ENCODE measurements around the gene COMMD7.

The COMMD7 gene

DNA sequence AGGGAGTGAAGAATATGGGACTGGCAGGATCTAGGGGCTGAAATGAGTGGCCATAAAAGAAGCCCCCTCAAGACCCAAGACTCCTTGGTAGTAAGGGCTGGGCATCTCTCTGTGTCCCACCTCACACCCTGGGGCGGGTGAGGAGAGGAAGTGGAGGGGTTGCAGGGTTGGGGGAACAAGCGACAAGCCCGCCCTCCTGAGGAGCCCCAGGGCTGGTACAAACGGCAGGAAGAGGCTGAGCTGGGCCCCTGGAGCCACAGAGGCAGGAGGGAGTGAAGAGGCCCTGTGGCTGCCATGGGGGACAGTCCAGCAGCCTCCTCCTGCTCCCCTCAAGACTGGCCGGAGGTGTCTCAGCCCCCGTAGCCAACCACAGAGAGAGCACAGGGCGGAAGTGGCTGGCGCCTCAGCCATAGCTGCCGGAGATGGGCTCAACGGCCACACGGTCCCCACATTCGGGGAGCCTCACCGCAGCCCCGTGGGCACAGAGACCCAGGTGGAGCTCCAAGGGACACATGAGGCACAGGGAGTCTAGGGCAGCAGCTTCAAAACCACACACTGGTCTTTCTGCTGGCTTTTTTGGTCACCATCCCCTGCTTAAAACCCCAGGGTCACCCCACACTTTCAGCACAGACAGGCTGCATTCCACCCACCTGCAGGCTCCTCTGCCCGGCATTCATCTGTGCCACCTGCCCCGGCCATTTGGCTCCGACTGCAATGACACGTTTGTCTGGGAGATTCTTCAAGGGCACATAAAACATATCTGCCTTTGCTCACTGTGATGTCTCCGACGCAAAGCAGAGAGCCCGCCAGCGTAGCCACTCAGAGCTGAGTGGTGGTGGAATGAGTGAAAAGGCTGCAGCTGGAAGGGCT is 70.0 kb downstream of the COMMD7 start:
- peak; percentile 46 for DNase-seq

DNA sequence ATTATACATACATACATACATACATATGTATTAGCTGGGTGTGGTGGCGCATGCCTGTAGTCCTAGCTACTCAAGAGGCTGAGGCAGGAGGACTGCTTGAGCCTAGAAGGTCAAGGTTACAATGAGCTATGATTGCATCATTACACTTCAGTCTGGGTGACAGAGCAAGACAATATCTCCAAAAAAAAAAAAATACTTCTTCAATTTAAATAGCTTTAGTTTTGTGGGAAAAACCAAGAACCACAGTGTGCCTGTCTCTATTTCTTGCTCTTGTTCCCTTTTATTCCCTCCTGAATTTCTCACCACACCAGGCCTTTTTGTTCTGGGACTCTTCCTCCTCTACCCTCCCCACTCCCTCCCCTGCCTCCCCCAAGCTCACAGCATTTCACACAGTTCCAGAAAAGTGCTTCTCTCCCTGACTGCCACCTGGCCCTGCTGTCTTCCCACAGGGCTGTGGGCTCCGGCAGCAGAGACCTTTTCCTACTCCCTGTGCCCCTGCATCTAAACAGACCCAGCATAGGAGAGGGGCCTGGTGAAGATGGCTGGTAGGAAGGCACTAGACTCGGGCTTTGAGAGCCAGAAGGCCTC is 70.8 kb downstream of the COMMD7 start:
- DNase-seq, result peak; percentile 50

DNA sequence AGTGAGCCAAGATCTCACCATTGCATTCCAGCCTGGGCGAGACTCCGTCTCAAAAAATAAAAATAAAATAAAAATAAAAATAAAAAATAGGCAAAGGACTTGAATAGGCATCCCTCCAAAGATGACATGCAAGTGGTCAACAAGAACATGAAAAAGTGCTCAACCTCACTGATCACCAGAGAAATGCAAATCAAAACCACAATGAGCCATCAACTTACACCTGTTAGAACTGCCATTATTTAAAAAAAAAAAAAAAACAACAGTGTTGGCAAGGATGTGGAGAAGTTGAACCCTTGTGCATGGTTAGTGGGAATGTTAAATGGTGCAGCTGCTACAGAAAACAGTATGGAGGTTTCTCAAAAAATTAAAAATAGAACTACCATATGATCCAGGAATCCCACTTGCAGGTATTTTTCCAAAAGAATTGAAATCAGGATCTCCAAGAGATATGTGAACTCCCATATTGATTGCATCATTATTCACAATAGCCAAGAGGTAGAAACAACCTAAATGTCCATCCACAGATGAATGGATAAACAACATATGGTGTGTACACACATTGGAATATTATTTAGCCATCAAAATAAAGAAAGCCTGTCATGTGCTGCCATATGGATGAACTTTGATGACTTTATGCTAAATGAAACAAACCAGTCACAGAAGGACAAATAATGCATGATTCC is 72.4 kb downstream of the COMMD7 start:
- DNase-seq, result no peak

DNA sequence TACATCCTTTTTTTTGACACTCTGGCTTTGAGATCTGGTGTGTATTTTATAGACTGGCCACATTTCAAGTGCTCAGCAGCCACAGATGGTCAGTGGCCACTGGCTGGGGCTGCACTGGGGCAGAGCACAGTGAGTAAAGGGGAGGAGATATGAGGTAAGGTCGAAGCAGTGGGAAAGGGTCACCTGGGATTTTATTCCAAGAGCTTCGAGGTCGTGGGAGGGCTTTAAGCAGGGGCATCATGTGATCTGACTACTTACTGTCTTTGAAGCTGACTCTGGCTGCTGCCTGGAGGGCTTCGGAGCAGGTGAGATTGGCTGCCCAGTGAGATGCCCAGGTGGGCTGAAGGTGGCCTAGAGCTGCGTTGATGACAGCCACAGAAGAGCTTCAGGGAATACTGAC is 76.2 kb downstream of the COMMD7 start:
- DNase-seq, result no peak

DNA sequence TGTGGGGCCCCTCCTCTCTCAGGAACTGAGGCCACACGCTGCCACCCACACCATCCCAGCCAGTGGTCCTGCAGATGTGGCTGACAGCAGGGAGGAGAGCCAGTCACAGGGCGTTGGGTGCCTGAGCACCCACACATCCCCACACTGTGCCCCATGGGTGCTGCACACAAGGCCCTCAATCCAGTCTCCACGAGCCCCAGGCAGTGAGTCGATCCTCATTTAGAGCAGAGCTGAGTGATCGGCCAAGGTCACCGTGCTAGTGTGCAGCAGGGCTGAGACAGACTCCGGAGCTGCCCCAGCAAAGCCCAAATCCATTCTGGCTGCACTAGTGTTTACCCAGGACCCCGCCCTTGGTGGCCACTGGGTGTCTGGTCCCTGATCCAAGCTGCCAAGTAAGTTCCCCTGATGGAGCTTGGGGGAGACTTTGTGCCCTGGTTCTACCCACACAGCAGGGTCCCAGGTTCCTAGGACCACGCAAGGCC is 78.5 kb downstream of the COMMD7 start:
- DNase-seq, result no peak

DNA sequence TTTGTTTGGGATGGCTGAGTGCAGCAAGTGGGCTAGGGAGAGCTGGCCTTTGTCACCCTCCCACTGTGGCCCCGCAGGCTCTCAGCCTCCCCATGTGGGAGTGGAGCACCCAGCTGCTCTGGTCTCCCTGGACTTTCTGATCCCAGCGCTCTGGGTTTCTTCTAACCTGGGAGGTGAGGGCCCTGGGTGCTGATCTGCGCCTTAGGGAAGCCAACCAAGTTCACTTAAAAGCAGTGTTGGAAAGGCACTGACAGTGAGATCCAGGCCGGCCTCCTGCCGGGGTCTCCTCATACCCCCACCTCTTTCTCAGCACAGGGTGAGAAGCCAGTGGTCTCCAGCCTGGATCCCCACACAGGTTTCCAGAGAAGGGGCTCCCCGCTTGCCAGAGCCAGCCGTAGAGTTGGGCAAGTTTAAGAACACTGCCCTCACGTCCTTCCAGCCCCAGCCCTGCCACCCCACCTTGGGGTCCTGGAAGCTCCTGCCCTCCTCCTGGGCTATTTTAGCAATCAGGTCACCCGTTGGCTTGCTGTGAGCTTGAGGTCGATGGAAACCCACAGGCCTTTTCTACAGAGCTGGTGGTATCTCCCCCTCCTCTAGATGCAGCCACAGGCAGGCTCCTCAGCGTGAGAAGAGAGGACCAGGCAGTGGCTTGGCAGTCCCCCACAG is 79.1 kb downstream of the COMMD7 start:
- DNase-seq, result no peak

DNA sequence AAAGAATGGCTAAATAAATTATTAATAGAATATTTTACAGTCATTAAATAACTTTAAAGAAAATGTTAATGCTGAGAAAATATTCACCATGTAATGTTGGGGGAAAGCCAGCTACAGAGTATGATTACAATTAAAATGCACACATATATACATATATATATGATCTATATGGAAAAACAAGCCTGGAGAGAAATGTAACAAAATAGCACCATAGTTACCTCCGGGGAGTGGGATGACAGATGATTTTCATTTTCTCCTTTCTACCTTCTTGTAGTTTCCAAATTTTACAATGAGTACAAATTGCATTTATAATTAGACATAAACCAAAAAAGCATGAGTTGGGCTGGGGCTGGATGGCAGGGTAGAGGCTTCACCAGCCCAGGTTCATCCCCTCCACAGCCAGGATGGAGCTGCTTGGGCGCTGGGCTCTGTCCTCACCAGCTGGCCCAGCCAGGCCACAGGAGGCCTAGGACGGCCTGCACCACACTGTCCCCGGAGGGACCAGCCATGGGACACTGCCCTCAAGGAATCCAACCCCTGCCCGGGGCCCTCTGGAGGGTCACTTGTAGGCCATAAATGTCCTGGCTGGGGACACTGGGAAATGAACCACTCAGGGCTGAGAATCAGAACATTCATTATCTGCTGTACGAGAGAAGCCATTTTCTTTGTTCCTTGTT is 79.8 kb downstream of the COMMD7 start:
- no peak for DNase-seq

DNA sequence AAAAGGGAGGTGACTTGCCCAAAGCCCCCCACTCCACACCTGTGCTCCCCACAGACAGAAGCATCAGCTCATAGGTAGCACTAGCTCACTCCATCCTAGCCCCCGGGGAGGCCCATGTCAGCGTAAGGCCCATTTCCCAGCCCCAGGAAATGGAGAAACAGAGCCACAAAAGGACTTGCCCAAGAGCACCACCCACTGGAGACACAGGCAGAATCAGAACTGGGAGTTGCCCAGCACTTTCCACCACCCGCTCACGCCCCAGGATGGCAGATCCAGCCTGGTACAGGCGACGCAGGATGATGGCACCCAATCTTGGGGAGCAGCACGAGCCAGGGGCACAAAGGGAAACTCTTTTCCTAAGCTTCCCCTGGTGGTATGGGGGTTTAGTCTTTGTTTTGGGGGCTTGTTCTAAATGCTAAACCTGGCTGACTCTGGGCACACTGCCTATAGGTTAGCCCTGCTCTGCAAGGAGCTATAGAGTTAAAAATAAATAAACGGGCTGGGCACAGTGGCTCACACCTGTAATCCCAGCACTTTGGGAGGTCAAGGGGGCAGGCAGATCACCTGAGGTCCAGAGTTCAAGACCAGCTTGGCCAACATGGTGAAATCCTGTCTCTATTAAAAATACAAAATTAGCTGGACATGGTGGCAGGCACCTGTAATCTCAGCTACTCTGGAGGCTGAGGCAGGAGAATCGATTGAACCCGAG is 81.3 kb downstream of the COMMD7 start:
- no peak for DNase-seq

DNA sequence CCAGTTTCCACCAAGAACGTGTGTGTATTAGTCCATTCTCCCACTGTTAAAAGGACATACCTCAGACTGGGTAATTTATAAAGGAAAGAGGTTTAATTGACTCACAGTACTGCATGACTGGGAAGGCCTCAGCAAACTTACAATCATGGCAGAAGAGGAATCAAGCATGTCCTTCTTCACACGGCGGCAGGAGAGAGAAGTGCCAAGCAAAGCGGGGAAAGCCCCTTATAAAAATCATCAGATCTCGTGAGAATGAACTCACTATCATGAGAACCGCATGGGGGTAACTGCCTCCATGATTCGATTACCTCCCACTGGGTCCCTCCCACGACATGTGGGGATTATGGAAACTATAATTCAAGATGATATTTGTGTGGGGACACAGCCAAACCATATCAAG is 82.6 kb downstream of the COMMD7 start:
- DNase-seq, result no peak

DNA sequence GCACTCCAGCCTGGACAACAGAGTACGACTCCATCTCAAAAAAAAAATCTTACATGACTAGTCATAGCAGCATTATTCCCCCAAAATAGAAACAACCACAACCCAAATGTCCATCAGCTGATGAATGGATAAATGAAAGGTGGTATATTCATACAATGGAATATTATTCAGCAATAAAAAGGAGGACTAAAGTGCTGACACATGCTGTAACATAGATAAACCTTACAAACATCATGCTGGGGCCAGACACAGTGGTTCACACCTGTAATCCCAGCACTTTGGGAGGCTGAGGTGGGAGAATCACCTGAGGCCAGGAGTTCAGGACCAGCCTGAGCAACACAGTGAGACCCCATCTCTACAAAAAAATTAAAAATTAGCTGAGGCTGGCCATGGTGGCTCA is 86.4 kb downstream of the COMMD7 start:
- DNase-seq, result no peak

DNA sequence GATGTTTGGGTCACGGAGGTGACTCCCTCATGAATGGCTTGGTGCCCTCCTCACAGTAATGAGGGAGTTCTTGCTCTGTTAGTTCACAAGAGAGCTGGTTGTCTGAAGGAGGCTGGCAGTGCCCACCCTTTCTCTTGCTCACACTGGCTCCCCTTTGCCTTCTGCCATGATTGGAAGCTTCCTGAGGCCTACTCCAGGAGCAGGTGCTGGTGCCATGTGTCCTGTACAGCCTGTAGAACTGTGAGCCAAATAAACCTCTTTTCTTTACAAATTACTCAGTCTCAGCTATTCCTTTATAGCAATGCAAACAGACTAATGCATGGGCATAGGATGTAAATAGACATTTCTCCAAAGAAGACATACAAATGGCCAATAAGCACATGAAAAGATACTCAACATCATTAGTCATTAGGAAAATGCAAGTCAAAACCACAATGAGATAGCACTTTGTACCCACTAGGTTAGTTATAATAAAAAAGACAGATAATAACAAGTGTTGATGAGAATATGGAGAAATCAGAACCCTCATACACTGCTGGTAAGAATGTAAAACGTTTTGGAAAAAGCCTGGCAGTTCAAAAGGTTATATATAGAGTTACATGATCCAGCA is 87.3 kb downstream of the COMMD7 start:
- DNase-seq, result no peak

DNA sequence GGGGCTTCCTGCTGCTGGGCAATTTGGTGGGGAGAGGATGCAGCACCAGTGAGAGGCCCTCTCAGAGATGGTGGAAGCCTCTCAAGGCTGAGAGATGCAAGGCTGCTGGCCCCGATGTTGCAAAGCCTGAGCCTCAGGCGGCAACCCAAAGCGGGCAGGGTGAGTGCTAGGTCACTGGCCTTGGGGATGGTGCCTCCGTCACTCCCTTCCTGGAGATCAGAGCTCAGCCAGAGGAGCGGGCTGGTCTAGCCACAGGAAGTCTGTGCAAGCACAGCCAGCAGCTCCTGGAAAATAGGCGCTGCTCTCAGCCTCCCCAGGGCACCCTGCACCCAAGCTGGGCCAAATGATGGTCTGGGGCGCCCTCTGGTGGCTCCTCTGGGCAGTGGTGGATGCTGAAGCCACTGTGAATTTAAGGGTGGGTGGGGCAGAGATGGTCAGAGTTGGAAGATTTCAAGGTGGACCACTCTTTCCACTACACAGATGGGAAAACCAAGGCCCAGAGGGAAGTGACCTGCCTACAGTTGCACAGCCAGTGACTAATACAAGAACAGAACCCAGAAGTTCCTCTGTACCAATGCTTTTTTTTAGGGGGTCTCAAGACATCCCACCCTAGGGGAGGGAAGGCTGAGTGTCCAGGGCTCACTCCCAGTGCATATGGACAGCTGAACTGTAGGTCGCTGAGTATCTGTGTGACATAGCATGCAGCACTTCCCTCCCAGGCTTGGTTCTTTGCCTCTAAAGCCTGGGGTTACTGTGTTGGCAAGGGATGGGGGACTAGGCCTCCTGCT is 90.3 kb downstream of the COMMD7 start:
- DNase-seq, result peak; percentile 91

Measured in NCI-H345 (cell line).